Psoas muscle (tissue), 8 donors: ENCODE data around the gene CLN5. TPM values are rescaled to one million over a fixed set of nuclear protein-coding genes. Genes with fewer than 3 reads are reported as not detected.
"Not testable (repeated sequence)": the region's sequence is repeated elsewhere in the genome, so short reads cannot be mapped to it uniquely, and the experiment has no call there.

Source experiments
- ATAC-seq, 4 donors: fragments of 200-7000 bp; cut with Tn5 transposase; one replicate each; pipeline ENCODE4 v1.9.1; 2020; ENCODE audit warnings: moderate library complexity in 3 of 4, mild to moderate bottlenecking in 2 of 4
- DNase-seq, 2 donors: peaks; one replicate each; pipeline ENCODE4 v3.0.0-alpha.2; 2020
- H3K27ac ChIP-seq: fragments of 200-600 bp; one replicate; pipeline ENCODE4 v1.8.0; 2022
- H3K27me3 ChIP-seq, 3 donors: fragments of 200-600 bp in 1 of 3; one replicate each; pipeline versions ENCODE4 v1.6.1 to v1.8.0; 2013 to 2022; ENCODE audit warnings: low read length in 2 of 3, mild to moderate bottlenecking in 2 of 3, moderate library complexity in 1 of 3; ENCODE audit not compliant: insufficient read depth in 3 of 3
- H3K36me3 ChIP-seq, 2 donors: fragments of 200-600 bp in 1 of 2; one replicate each; pipeline versions ENCODE4 v1.6.1 to v1.8.0; 2013 to 2022; ENCODE audit warnings: low read depth in 1 of 2, mild to moderate bottlenecking in 1 of 2, moderate library complexity in 1 of 2; ENCODE audit not compliant: insufficient read depth in 1 of 2
- H3K4me1 ChIP-seq: fragments of 200-600 bp; one replicate; pipeline ENCODE4 v1.8.0; 2022
- H3K4me3 ChIP-seq: fragments of 200-600 bp; one replicate; pipeline ENCODE4 v1.8.0; 2022; ENCODE audit warnings: mild to moderate bottlenecking
- H3K9me3 ChIP-seq: fragments of 200-600 bp; one replicate; pipeline ENCODE4 v1.8.0; 2022
- WGBS, 3 donors: extraction: QIAGEN DNeasy Blood & Tissue Kit; methylation state at CpG; one replicate each; pipeline versions ENCODE4 v1.1.6 to v1.1.7; 2013; 5-methylcytosine and 5-hydroxymethylcytosine counted together
- intact Hi-C, 2 donors: fragments of 100-400 bp; cut with DNase I; formaldehyde crosslinking; loops; one replicate each; pipeline versions ENCODE4 v1.11.0 to v1.14.2; 2022
- polyA plus RNA-seq, 3 donors: library from polyadenylated mRNA; stranded (reverse); fragments of 200-250 nt; gene quantifications; one replicate each; pipeline ENCODE4 v1.2.3, GENCODE V29; 2013
- total RNA-seq, 4 donors: library from RNA; stranded (reverse); fragmentation: NEBNext Ultra II Directional in 2 of 4; extraction: Animal tissue kit (Norgen Biotek cat#: 25700) in 2 of 4; gene quantifications; one replicate each; pipeline versions ENCODE4 v1.2.1 to v1.2.4, GENCODE V29; 2021 to 2023
- TF ChIP-seq, protein P1 (sequence below): fragments of 200-600 bp; IDR thresholded peaks from one replicate; pipeline ENCODE4 v1.8.0; 2022; ENCODE audit warnings: antibody characterized with exemption
- donor health status: healthy with polysubstance abuse.
- donor health status: DM: no; HTN: no; CAD: no; lungs with moderate emphysema.
- donor health status: Bipolar disorder and iron deficiency.
- donor health status: healthy.
- donor health status: DM: yes; HTN: yes; CAD: no.
- donor health status: DM: no; HTN: no; CAD: no.
- donor health status: DM: no; HTN: no; CAD: no.
- donor health status: DM: yes; HTN: yes; CAD: no.

CLN5 gene
- total and polyA plus RNA-seq, 7 donors: 4.9 to 10.6 (median 8.9) TPM

DNA sequence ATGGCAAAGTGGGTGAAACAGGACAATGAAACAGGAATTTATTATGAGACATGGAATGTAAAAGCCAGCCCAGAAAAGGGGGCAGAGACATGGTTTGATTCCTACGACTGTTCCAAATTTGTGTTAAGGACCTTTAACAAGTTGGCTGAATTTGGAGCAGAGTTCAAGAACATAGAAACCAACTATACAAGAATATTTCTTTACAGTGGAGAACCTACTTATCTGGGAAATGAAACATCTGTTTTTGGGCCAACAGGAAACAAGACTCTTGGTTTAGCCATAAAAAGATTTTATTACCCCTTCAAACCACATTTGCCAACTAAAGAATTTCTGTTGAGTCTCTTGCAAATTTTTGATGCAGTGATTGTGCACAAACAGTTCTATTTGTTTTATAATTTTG, 8.6 kb downstream of the CLN5 start:
- peaks cover 10 to 70% of the 10 kb centered on the region in 2 donors for H3K36me3 ChIP-seq
- intact Hi-C loops: no loop called here
- 61 to 75% (median 64%) methylated on average over 1 of the region's 1 CpG for WGBS, 3 donors
- no peak overlapping the region for H3K27ac ChIP-seq
- H3K4me1 ChIP-seq: peaks cover 4% of the 10 kb centered on the region
- TF ChIP-seq, protein P1, sequence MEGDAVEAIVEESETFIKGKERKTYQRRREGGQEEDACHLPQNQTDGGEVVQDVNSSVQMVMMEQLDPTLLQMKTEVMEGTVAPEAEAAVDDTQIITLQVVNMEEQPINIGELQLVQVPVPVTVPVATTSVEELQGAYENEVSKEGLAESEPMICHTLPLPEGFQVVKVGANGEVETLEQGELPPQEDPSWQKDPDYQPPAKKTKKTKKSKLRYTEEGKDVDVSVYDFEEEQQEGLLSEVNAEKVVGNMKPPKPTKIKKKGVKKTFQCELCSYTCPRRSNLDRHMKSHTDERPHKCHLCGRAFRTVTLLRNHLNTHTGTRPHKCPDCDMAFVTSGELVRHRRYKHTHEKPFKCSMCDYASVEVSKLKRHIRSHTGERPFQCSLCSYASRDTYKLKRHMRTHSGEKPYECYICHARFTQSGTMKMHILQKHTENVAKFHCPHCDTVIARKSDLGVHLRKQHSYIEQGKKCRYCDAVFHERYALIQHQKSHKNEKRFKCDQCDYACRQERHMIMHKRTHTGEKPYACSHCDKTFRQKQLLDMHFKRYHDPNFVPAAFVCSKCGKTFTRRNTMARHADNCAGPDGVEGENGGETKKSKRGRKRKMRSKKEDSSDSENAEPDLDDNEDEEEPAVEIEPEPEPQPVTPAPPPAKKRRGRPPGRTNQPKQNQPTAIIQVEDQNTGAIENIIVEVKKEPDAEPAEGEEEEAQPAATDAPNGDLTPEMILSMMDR: no peak
- no peak for ATAC-seq
- H3K27me3 ChIP-seq: no peaks in the 10 kb centered on the region
- no peaks in the 10 kb centered on the region for H3K9me3 ChIP-seq
- H3K4me3 ChIP-seq: no peak overlapping the region
- DNase-seq: no peak

DNA sequence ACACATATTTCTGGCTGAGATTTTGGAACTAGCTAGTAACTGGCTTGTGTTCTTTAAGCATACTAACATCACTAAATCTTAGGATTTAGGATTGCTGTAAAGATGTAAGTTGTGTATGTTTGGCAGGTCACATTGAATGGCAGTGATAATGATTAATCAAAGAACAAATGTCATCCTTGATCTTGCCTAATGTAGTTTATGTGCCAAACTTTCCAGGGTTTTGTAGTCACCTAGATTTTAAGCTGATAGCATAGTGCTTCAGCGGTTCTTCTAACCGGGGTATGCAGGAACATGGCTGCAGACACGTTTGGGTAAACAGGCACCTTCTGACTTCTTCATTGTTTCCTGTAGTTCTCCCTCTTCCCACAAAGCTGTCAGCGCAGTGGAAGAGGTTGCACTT, 9.7 kb downstream of the CLN5 start:
- no peak for DNase-seq

DNA sequence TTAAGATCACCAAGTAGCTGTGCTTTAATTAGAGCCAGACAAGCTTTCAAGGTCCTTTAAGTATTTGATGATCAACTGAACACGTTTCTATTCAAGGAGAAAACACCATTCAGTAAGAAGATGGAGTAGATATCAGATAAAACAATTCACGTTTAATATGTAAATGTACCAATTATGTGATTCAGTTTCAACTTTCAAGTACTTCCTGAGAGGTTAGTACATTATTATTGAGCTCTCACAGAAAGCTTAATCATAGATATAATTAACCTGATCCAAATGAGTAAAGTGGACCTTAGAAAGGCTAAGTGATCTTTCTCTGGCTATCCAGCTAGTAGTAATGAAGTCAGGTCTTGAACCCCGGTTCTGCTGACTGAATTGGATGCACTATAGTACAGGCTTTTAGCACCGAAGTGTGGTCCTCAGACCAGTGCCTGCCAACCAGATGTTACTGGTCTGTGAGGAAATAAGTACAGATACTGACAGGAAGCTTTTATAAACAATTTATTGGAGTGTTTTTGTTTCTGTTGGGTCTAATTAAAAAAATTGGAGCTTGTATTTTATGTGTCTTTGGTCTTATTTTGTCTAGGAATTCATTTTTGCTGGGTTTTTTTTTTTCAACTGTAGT, 10.2 kb downstream of the CLN5 start:
- WGBS, 3 donors: 46 to 60% (median 47%) methylated on average over 4 of the region's 4 CpGs
- Histone ChIP-seq H3K9me3 (no peaks in the 10 kb centered on the region), H3K36me3 (peaks cover 7 to 65% of the 10 kb centered on the region in 2 donors), H3K4me3 (no peak overlapping the region), H3K27me3 (no peaks in the 10 kb centered on the region), H3K4me1 (peaks cover 10% of the 10 kb centered on the region), H3K27ac (peak overlapping the region; percentile 34)
- no peak for DNase-seq
- intact Hi-C loops: no loop called here
- peak in 2 of 4 donors; percentile 25 to 42 for ATAC-seq
- TF ChIP-seq, protein P1: no peak

More for the DNA sequence above, 9.7 kb downstream of the CLN5 start:
- intact Hi-C loops: no loop called here
- TF ChIP-seq, protein P1: no peak
- H3K4me3 ChIP-seq: no peak overlapping the region
- H3K9me3 ChIP-seq: no peaks in the 10 kb centered on the region
- no peak overlapping the region for H3K27ac ChIP-seq
- H3K36me3 ChIP-seq: peaks cover 10 to 65% of the 10 kb centered on the region in 2 donors
- no peaks in the 10 kb centered on the region for H3K27me3 ChIP-seq
- peak in 1 of 4 donors; percentile 37 for ATAC-seq
- 71 to 77% (median 73%) methylated on average over 4 of the region's 4 CpGs for WGBS, 3 donors
- peaks cover 6% of the 10 kb centered on the region for H3K4me1 ChIP-seq

DNA sequence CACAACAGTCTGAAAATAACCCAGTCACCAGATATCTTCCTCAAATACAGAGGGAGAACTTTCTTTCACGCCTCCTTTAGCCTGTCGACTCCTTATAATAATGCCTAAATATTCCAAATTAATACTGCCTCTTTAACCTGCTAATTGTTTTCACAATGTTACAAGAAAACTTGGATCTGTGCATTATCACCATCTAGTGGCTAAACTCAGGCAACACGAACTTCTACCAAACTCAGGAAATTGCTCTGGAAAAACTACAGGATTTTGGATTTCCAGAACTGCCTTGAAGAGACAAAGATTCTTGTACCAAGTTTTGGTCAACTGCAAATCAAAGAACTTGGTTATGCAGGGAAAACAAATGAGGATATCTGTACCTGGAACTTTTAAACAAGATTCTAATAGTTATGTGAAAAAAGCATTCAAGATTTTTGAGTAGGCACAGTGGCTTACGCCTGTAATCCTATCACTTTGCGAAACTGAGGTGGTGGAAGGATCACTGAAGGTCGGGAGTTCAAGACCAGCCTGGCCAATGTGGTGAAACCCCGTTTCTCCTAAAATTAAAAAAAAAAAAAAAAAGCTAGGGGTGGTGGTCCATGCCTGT, 10.8 kb downstream of the CLN5 start:
- DNase-seq: no peak
- 57 to 70% (median 60%) methylated on average over 7 of the region's 7 CpGs for WGBS, 3 donors
- H3K27me3 ChIP-seq: no peaks in the 10 kb centered on the region
- H3K27ac ChIP-seq: peak overlapping the region; percentile 34
- TF ChIP-seq, protein P1: peak; percentile 63
- H3K4me1 ChIP-seq: peaks cover 10% of the 10 kb centered on the region
- H3K9me3 ChIP-seq: no peaks in the 10 kb centered on the region
- intact Hi-C loops: no loop called here
- peak in 3 of 4 donors; percentile 42 to 67 (median 46) for ATAC-seq
- no peak overlapping the region for H3K4me3 ChIP-seq
- peaks cover 7 to 65% of the 10 kb centered on the region in 2 donors for H3K36me3 ChIP-seq

DNA sequence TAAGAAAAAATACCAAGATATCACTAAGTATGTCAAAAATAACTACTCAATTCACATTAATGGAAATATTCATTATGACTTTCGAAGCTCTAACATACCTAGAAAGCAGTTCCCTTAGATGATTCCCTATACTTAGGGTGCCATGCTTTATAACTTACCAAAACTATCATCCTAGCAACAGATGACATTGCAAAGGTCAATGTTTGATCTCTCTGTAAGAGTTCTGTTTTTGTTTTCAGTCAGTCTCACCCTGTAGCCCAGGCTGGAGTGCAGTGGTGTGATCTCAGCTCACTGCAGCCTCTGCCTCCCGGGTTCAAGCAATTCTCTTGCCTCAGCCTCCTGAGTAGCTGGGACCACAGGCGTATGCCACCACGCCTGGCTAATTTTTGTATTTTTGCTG, 16.5 kb downstream of the CLN5 start:
- H3K27me3 ChIP-seq, H3K4me3 ChIP-seq, H3K4me1 ChIP-seq, H3K9me3 ChIP-seq, H3K27ac ChIP-seq, intact Hi-C loops, DNase-seq: not testable (repeated sequence)
- peak in 1 of 4 donors; percentile 59 for ATAC-seq
- 92 to 99% (median 95%) methylated on average over 4 of the region's 4 CpGs for WGBS, 3 donors
- peaks cover 6 to 81% of the 10 kb centered on the region in 2 donors for H3K36me3 ChIP-seq
